HepG2 (cell line): ENCODE results near the gene CDK5RAP2. TPM values are rescaled to one million over a fixed set of nuclear protein-coding genes. Genes with fewer than 3 reads are reported as not detected.
"Not testable (repeated sequence)": the region's sequence is repeated elsewhere in the genome, so short reads cannot be mapped to it uniquely, and the experiment has no call there.

Experiments used
- ATAC-seq: fragments of 200-7000 bp; cut with Tn5 transposase; 3 replicates; pipeline ENCODE4 v1.9.1; 2020; ENCODE audit warnings: mild to moderate bottlenecking, moderate library complexity
- BruUV-seq: library from RNA; stranded (reverse); fragments of 400-500 nt; replicated peaks from 2 replicates; lab custom pipeline; 2021; lab: Mats Ljungman, UMichigan
- CTCF ChIA-PET: fragments of 300-600 bp; formaldehyde crosslinking; extraction: SDS; loops from one replicate; lab custom pipeline; 2021; ENCODE audit warnings: low total read pairs, inconsistent platforms, low intra/inter-chr PET ratio; lab: Yijun Ruan, JAX
- POLR2A ChIA-PET: fragments of 350-600 bp; sonication (Branson Sonifier 250); formaldehyde crosslinking; loops from one replicate; lab custom pipeline; 2020; ENCODE audit warnings: antibody characterized with exemption, inconsistent platforms; lab: Yijun Ruan, JAX
- DNase-seq: peaks from one replicate; pipeline ENCODE4 v3.0.0-alpha.2; 2015; ENCODE audit warnings: low spot score
- FAIRE-seq: peaks from 3 replicates; lab custom pipeline; 2011; peaks lifted over from hg19 to GRCh38; lab: Jason Lieb, UNC
- H2AFZ ChIP-seq: one replicate; pipeline ENCODE4 v1.6.1; 2011; ENCODE audit warnings: low read length, inconsistent platforms
- H3K27ac ChIP-seq: fragments of 300-600 bp; 3 replicates; pipeline ENCODE4 v1.8.0; 2011; ENCODE audit warnings: mixed run types, mild to moderate bottlenecking, mixed read lengths, low read length, inconsistent platforms; ENCODE audit not compliant: insufficient read depth; ENCODE audit errors: extremely low read length
- H3K27me3 ChIP-seq, 2 experiments: fragments of 200-600 bp in 1 of 2; 2 replicates in 1 of 2; 3 replicates in 1 of 2; pipeline versions ENCODE4 v1.6.0 to v1.8.0; 2011; ENCODE audit warnings: low read length in 2 of 2, mild to moderate bottlenecking in 2 of 2, moderate library complexity in 2 of 2, inconsistent platforms in 1 of 2; ENCODE audit not compliant: insufficient read depth in 2 of 2, control insufficient read depth in 1 of 2
- H3K36me3 ChIP-seq, 2 experiments: fragments of 200-600 bp in 1 of 2; replicated peaks in 1 of 2; 2 replicates in 1 of 2; 3 replicates in 1 of 2; pipeline versions ENCODE4 v1.5.1 to v1.8.0; 2011; ENCODE audit warnings: low read length in 2 of 2, inconsistent platforms in 1 of 2; ENCODE audit not compliant: insufficient read depth in 2 of 2, control insufficient read depth in 1 of 2
- H3K4me1 ChIP-seq: 2 replicates; pipeline ENCODE4 v1.5.1; 2012; ENCODE audit warnings: low read length, inconsistent platforms; ENCODE audit not compliant: insufficient read depth
- H3K4me2 ChIP-seq: 2 replicates; pipeline ENCODE4 v1.6.0; 2011; ENCODE audit warnings: low read depth, low read length, inconsistent platforms
- H3K4me3 ChIP-seq, 3 experiments: fragments of 200-600 bp in 1 of 3; sonication (generic), shearing (Covaris generic) in 1 of 3; replicated peaks in 1 of 3; 2 replicates each; pipeline ENCODE4 v1.5.1; 2011 to 2016; ENCODE audit warnings: low read length in 3 of 3, inconsistent platforms in 2 of 3, low read depth in 2 of 3, mild to moderate bottlenecking in 2 of 3, control low read depth in 1 of 3, mixed read lengths in 1 of 3; ENCODE audit not compliant: insufficient read depth in 1 of 3
- H3K79me2 ChIP-seq: one replicate; pipeline ENCODE4 v1.6.1; 2011; ENCODE audit warnings: low read length, inconsistent platforms; ENCODE audit not compliant: insufficient read depth
- H3K9ac ChIP-seq: 2 replicates; pipeline ENCODE4 v1.6.0; 2011; ENCODE audit warnings: mild to moderate bottlenecking, low read depth, low read length, inconsistent platforms; ENCODE audit not compliant: insufficient read depth
- H3K9me3 ChIP-seq: 2 replicates; pipeline ENCODE4 v1.5.1; 2012; ENCODE audit warnings: mild to moderate bottlenecking, low read length
- H4K20me1 ChIP-seq: 2 replicates; pipeline ENCODE4 v1.6.0; 2011; ENCODE audit warnings: inconsistent platforms, mild to moderate bottlenecking, low read length, moderate library complexity; ENCODE audit not compliant: insufficient read depth
- FOSL2 ChIP-seq: sonication (generic); formaldehyde crosslinking; IDR thresholded peaks from 2 replicates; pipeline ENCODE4 v1.4.0; 2020; ENCODE audit warnings: missing genetic modification reagents
- RCOR2 ChIP-seq: IDR thresholded peaks from 2 replicates; pipeline ENCODE4 v1.6.1; 2016; ENCODE audit warnings: missing biosample characterization, missing genetic modification reagents
- SNRNP70 ChIP-seq: fragments of 200-400 bp; formaldehyde crosslinking; IDR thresholded peaks from 2 replicates; pipeline ENCODE4 v1.6.1; 2017; ENCODE audit warnings: mild to moderate bottlenecking, low read depth, low read length, moderate library complexity
- SOX13 ChIP-seq, 3 experiments: fragments of 450-650 bp in 1 of 3; sonication (generic) in 1 of 3; formaldehyde crosslinking in 1 of 3; IDR thresholded peaks in 2 of 3; conservative IDR thresholded peaks in 1 of 3; 2 replicates each; pipeline versions ENCODE4 v1.5.0 to v1.6.1; 2016 to 2020; ENCODE audit warnings: antibody characterized with exemption in 1 of 3, mild to moderate bottlenecking in 1 of 3, missing compliant biosample characterization in 1 of 3, missing genetic modification reagents in 1 of 3, moderate library complexity in 1 of 3
- ZNF121 ChIP-seq: sonication (generic); formaldehyde crosslinking; IDR thresholded peaks from 2 replicates; pipeline ENCODE4 v1.5.0; 2020; ENCODE audit warnings: mild to moderate bottlenecking, missing genetic modification reagents
- ZNF3 ChIP-seq: IDR thresholded peaks from 2 replicates; pipeline ENCODE4 v1.7.0; 2017; ENCODE audit warnings: inconsistent platforms
- WGBS: methylation state at CpG from one replicate; pipeline ENCODE4 v1.1.6; 2017; ENCODE audit warnings: low lambda C conversion rate; 5-methylcytosine and 5-hydroxymethylcytosine counted together
- in situ Hi-C: cut with HindIII; loops from 2 replicates; pipeline ENCODE4 v1.10.0; 2017; ENCODE audit warnings: low pct_unique_long_range_greater_than_20kb; ENCODE audit not compliant: extremely low pct_ligation_motif_present
- intact Hi-C: fragments of 100-400 bp; cut with micrococcal nuclease; formaldehyde crosslinking; loops from one replicate; pipeline ENCODE4 v1.10.0; 2022; ENCODE audit not compliant: unreplicated experiment
- polyA plus RNA-seq, 8 experiments: library from polyadenylated mRNA; depleted of rRNA in 3 of 8; stranded (reverse) in 7 of 8; unstranded in 1 of 8; fragments of >200 nt; fragmentation: Illumina TruSeq in 4 of 8; extraction: Trizol in 4 of 8; gene quantifications; 2 replicates each; pipeline versions ENCODE4 v1.2.1 to v1.2.3, GENCODE V29; 2011 to 2016; ENCODE audit warnings: low read depth in 4 of 8, missing spikeins in 1 of 8, mixed read lengths in 1 of 8; ENCODE audit not compliant: insufficient read depth in 1 of 8
- total RNA-seq, 5 experiments: library from RNA; depleted of rRNA; stranded (reverse); fragments of >200 nt; fragmentation: Illumina TruSeq; extraction: Trizol; gene quantifications; 2 replicates each; pipeline ENCODE4 v1.2.3, GENCODE V29; 2016; ENCODE audit warnings: low read depth in 1 of 5

The CDK5RAP2 gene
- total and polyA plus RNA-seq, 2 of the 13 experiments (the other 11 are each of a cell fraction or from before 2014, with no cell fraction given): 31.8 to 42.2 TPM

DNA sequence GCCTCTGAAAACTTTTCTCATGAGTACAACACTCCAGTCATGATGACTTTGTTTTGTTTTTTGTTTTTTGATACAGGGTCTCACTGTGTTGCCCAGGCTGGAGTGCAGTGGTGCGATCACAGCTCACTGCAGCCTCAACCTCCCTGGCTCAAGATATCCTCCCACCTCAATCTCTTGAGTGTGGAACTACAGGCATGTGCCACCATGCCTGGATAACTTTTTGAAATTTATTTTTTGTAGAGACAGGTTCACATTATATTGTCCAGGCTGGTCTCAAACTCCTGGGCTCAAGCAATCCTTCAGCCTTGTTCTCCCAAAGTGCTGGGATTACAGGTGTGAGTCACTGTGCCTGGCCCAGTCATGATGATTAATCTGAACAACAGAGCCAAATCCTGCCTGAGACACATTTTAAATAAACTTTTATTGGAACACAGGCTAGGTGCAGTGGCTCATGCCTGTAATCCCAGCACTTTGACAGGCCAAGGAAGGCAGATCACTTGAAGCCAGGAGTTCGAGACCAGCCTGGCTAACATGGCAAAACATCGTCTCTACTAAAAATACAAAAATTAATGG lies 49.0 kb upstream of the CDK5RAP2 start:
- H4K20me1 ChIP-seq, H3K27me3 ChIP-seq, H3K79me2 ChIP-seq, DNase-seq, FAIRE-seq, ATAC-seq, H3K27ac ChIP-seq, H3K9ac ChIP-seq, BruUV-seq, H3K9me3 ChIP-seq, intact Hi-C loops, H3K36me3 ChIP-seq, H2AFZ ChIP-seq, in situ Hi-C loops, H3K4me3 ChIP-seq, H3K4me2 ChIP-seq: not testable (repeated sequence)
- POLR2A ChIA-PET: interaction anchor here (1.2 kb wide), 1 partner anchor 102 kb away, joined by 4 read pairs; no protein-coding TSS in a partner anchor
- peaks cover 27% of the 10 kb centered on the region for H3K4me1 ChIP-seq
- TF ChIP-seq ZNF121 (CRISPR knock-in tag) (peak; percentile 97), RCOR2 (CRISPR knock-in tag) (0 out of 2 replicates have a peak, but pooled peaks have one; percentile 25), FOSL2 (peak; percentile 57), ZNF3 (CRISPR knock-in tag) (peak; percentile 79; the same call in 1 of the 2 replicates)
- CTCF ChIA-PET: interaction anchor here (0.6 kb wide), 1 partner anchor 10 kb away, joined by 3 read pairs; no protein-coding TSS in a partner anchor
- 97% methylated on average over 3 of the region's 3 CpGs for WGBS

- Histone ChIP-seq H3K4me2 (no peak overlapping the region), H3K27me3 (no peaks in the 10 kb centered on the region), H3K79me2 (no peaks in the 10 kb centered on the region), H3K36me3 (no peaks in the 10 kb centered on the region), H3K9ac (no peak overlapping the region), H3K4me3 (no peak overlapping the region), H2AFZ (no peak overlapping the region), H3K4me1 (peaks cover 27% of the 10 kb centered on the region), H4K20me1 (no peaks in the 10 kb centered on the region), H3K27ac (no peak overlapping the region), H3K9me3 (no peaks in the 10 kb centered on the region)
- TF ChIP-seq SNRNP70 (no peak), SOX13 (IDR thresholded peaks at IDR 0.05) (no peak), SOX13 (CRISPR knock-in tag; conservative IDR thresholded peaks at IDR 0.05 in 1 of 2, IDR thresholded peaks at IDR 0.05 in 1 of 2) (peak in 1 of 2 experiments; percentile 24; a peak in 1 of 4 replicates)
- DNase-seq (peak; percentile 14), ATAC-seq (no peak), FAIRE-seq (no peak)
- no TSS peak for BruUV-seq
- intact Hi-C loops (no loop called here), in situ Hi-C loops (no loop called here)
- POLR2A ChIA-PET: interaction anchor here (1.2 kb wide), 1 partner anchor 84 kb away, joined by 3 read pairs; no protein-coding TSS in a partner anchor
- CTCF ChIA-PET: no interaction called here
- WGBS: 43% methylated on average over 4 of the region's 4 CpGs
Measured at GRCh38 chr9:120628207-120628924, 48.4 kb upstream of the CDK5RAP2 start.
